WI38 (cell line): ENCODE data around the gene PLD5.

Source experiments
- H3K4me3 ChIP-seq: 2 replicates; pipeline ENCODE4 v1.5.1; 2011; ENCODE audit warnings: low read depth, mild to moderate bottlenecking, control low read depth, low read length
- CTCF ChIP-seq: IDR thresholded peaks from 2 replicates; pipeline ENCODE4 v1.5.1; 2012; ENCODE audit warnings: low read depth, mild to moderate bottlenecking, control low read depth, low read length

The PLD5 gene

GRCh38 chr1:242546849-242547729 lies 22.6 kb upstream of the PLD5 start:
- H3K4me3 ChIP-seq: no peak overlapping the region
- TF ChIP-seq CTCF: no peak

DNA sequence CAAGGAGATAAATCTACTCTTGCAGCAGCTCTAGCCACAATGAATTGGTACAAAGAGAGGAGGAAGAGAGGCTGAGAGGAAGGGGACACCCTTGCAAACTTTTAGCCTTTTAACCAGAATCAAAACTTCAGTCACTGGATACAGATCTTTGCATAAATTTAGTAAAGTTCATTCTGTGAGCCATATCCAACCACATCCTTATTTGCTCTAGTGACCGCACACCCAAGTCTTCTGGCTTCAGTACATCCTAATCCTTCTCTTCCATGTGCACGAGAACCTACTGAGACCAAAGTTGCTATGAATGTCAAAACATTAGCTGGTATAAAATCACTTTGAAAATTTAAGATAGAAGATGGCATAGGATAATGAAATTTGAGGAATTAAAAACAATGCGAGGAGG lies 21.9 kb upstream of the PLD5 start:
- H3K4me3 ChIP-seq: no peak overlapping the region
- TF ChIP-seq CTCF: no peak

DNA sequence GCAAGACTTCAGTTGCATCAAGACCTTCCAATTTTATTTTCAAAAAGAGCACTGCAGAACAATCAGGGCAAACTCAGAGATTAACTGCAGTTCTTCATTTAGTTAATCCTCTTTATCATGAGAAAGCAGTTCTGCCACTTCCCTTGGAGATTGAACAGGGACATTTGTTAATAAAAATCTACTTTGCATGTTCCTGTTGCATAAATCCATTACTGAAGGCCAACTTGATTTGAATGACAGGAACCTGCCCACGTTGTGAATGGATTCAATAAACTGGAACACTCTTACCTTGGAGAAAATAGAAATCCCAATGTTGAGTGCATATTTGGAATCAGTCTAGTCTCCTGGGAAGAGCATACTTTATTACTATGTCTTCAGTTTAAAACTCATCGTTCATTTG lies 19.6 kb upstream of the PLD5 start:
- TF ChIP-seq CTCF: no peak
- H3K4me3 ChIP-seq: no peak overlapping the region

GRCh38 chr1:242542271-242542670 lies 17.8 kb upstream of the PLD5 start:
- no peak for TF ChIP-seq CTCF
- no peak overlapping the region for H3K4me3 ChIP-seq

GRCh38 chr1:242535986-242536385 lies 11.5 kb upstream of the PLD5 start:
- no peak overlapping the region for H3K4me3 ChIP-seq
- no peak for TF ChIP-seq CTCF

DNA sequence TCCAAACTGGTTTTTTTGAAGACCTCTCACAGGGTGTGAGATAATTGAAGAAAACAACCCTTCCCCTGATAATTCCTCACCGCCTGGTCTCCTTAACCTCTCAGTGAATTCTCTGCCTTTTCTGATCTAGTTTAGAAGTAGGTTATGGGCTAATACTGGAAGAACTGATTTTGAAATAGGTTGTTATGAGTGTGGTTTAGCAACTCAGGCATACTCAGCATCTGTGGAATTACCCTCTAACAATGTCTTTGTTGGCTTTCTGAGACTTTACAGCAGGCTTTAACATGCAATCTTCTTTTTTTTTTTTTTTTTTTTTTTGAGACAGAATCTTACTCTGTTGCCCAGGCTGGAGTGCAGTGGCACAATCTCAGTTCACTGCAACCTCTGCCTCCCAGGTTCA lies 10.3 kb upstream of the PLD5 start:
- no peak for TF ChIP-seq CTCF
- H3K4me3 ChIP-seq: no peak overlapping the region

GRCh38 chr1:242530761-242531160 lies 6.3 kb upstream of the PLD5 start:
- no peak overlapping the region for H3K4me3 ChIP-seq
- TF ChIP-seq CTCF: no peak
